ENCODE results near the gene NAPEPLD. TPM values are rescaled to one million over a fixed set of nuclear protein-coding genes. Genes with fewer than 3 reads are reported as not detected.
"Not testable (repeated sequence)": the region's sequence is repeated elsewhere in the genome, so short reads cannot be mapped to it uniquely, and the experiment has no call there.

Gene NAPEPLD
- total RNA-seq (6.6 and 6.7 TPM in 2 replicates), polyA plus RNA-seq (1.5 and 2.6 TPM in 2 replicates), polyA minus RNA-seq (5.8 and 7.3 TPM in 2 replicates), Bru-seq, nascent RNA (percentile 61 among the genes with signal in this experiment), BruChase-seq, experiment 1, labeled RNA remaining after a 6-hour chase (percentile 52 among the genes with signal in this experiment), BruChase-seq, experiment 2, labeled RNA remaining after a 2-hour chase (percentile 59 among the genes with signal in this experiment)
- polyA plus RNA-seq (2011; cell fraction: cytosol; rRNA removed) = 1.8 and 1.9 TPM in 2 replicates
- polyA plus RNA-seq (2011; cell fraction: nucleus; rRNA removed) = 6.3 and 10.5 TPM in 2 replicates
- polyA plus RNA-seq (2012) = 4.3 and 6.8 TPM in 2 replicates
- polyA minus RNA-seq (2011; cell fraction: cytosol; rRNA and poly(A)+ RNA removed) = 3.5 TPM
- 9.7 and 15.1 TPM in 2 replicates for polyA minus RNA-seq (2011; cell fraction: nucleus; rRNA and poly(A)+ RNA removed)
- long read RNA-seq, full-length matches to known transcripts = 2 of 9 reads
- long read RNA-seq, partial matches to known transcripts = 0 of 9 reads
- long read RNA-seq, other reads (novel, unspliced or antisense) = 7 of 9 reads

DNA sequence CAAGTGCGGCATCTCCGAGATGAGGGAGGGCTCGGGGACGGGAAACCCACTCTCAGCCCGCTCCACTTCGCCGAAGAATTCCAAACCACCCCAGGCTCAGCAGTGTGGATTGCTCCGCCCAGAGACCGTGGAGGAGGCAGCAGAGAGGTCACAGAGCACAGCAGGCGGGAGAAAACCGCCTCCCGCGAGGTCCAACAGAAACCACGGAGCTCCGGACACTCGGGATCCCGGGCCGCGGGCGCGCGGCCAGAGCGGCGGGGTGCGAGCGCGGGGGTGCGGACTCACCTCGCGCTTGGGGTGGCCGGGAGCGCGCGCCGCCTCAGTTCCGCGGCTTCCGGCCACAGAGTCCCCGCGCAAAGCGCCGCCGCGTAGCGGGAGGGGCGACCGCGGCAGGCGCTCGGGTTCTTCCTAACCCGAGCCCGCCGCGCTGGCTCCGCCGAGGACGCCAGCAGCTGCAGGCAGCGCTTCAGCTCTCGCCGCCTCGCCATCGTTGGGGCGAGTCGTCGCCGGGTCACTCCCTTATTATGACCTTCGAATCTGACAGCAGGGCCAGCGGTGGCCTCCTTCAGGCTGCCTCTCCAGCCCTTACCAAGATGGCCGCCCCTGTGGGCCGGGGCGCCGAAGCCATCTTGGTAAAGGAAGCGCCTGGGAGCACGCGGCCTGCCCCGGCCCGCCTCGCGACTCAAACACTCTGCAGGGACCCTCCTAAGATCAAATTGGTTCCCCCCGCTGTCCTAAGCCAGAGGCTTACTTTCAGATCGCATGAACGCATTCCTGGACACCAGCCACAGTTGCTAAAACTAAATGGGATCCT, at the start of gene NAPEPLD:
TSS of gene NAPEPLD (minus strand) at position 106 of the 814 bp plus-strand sequence. CDS start 20,323 bp downstream, outside the sequence.
- TF ChIP-seq MYC (IDR thresholded peaks at IDR 0.05; ENCODE audit: low read depth, low read length) (peak; percentile 16), GATA2 (IDR thresholded peaks at IDR 0.05; ENCODE audit: insufficient read depth, insufficient read length, low read depth, low read length) (no peak), POLR2A (IDR thresholded peaks at IDR 0.05; ENCODE audit: low read depth, low read length) (peak; percentile 74), FOS (IDR thresholded peaks at IDR 0.05; ENCODE audit: borderline replicate concordance, insufficient read depth, low read length) (no peak), POLR2AphosphoS5 (IDR thresholded peaks at IDR 0.05; ENCODE audit: insufficient read depth, low read depth, low read length) (peak; percentile 86), JUN (IDR thresholded peaks at IDR 0.05; ENCODE audit: borderline replicate concordance, insufficient read depth, insufficient read length, low read depth) (no peak), EZH2 (IDR thresholded peaks at IDR 0.05; ENCODE audit: borderline replicate concordance, low read depth, low read length, severe bottlenecking) (no peak)
- TF ChIP-seq, protein P1, sequence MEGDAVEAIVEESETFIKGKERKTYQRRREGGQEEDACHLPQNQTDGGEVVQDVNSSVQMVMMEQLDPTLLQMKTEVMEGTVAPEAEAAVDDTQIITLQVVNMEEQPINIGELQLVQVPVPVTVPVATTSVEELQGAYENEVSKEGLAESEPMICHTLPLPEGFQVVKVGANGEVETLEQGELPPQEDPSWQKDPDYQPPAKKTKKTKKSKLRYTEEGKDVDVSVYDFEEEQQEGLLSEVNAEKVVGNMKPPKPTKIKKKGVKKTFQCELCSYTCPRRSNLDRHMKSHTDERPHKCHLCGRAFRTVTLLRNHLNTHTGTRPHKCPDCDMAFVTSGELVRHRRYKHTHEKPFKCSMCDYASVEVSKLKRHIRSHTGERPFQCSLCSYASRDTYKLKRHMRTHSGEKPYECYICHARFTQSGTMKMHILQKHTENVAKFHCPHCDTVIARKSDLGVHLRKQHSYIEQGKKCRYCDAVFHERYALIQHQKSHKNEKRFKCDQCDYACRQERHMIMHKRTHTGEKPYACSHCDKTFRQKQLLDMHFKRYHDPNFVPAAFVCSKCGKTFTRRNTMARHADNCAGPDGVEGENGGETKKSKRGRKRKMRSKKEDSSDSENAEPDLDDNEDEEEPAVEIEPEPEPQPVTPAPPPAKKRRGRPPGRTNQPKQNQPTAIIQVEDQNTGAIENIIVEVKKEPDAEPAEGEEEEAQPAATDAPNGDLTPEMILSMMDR (IDR thresholded peaks at IDR 0.05; ENCODE audit: extremely low read depth in 1 of 2, insufficient read depth in 1 of 2, low read depth in 1 of 2, low read length in 2 of 2) = no peak
- TF ChIP-seq, protein P2, sequence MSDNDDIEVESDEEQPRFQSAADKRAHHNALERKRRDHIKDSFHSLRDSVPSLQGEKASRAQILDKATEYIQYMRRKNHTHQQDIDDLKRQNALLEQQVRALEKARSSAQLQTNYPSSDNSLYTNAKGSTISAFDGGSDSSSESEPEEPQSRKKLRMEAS (IDR thresholded peaks at IDR 0.05; ENCODE audit: insufficient read depth, insufficient read length) = no peak
- Histone ChIP-seq H3K4me3 (replicated peaks in 1 of 3; ENCODE audit: insufficient read depth in 1 of 3, low read depth in 1 of 3, low read length in 3 of 3) (peak within 1 kb of the TSS; percentile 67 to 95 (median 94)), H3K4me1 (ENCODE audit: control insufficient read depth, extremely low read depth, insufficient read depth, low read length) (peaks cover 10% of the 10 kb centered on the region), H3K9me1 (replicated peaks; ENCODE audit: control insufficient read depth, extremely low read depth, insufficient read depth, low read length) (no peaks in the 10 kb centered on the region), H3K27me3 (ENCODE audit: control insufficient read depth in 2 of 2, insufficient read depth in 2 of 2, low read length in 2 of 2) (no peaks in the 10 kb centered on the region), H3K79me2 (ENCODE audit: control insufficient read depth, insufficient read depth, low read length) (peaks cover 31% of the 10 kb centered on the region), H3K4me2 (ENCODE audit: insufficient read depth, low read length) (peak within 1 kb of the TSS; percentile 95), H3K27ac (ENCODE audit: insufficient read depth, low read depth, low read length) (peak within 1 kb of the TSS; percentile 70), H3K36me3 (ENCODE audit: control insufficient read depth in 2 of 2, extremely low read depth in 1 of 2, insufficient read depth in 2 of 2, low read length in 2 of 2) (no peaks in the 10 kb centered on the region), H4K20me1 (replicated peaks; ENCODE audit: control insufficient read depth, extremely low read depth, insufficient read depth, low read length) (no peaks in the 10 kb centered on the region), H2AFZ (ENCODE audit: low read depth, low read length) (peak within 1 kb of the TSS; percentile 89), H3K9ac (replicated peaks; ENCODE audit: extremely low read depth, insufficient read depth, low read length) (peak within 1 kb of the TSS; percentile 88), H3K9me3 (replicated peaks; ENCODE audit: control insufficient read depth, insufficient read depth, low read length) (no peaks in the 10 kb centered on the region)
- dilution Hi-C loops (cut with MboI; ENCODE audit: extremely low pct_ligation_motif_present, low sequenced_read_pairs) = no loop called here
- ChIA-PET CTCF (interaction anchor here (1.2 kb wide), 1 partner anchor 74 kb away, joined by 5 read pairs; the partner anchor contains the start of genes ARMC10 and FBXL13), POLR2A (no interaction called here)
- FAIRE-seq (peak; percentile 69), DNase-seq (ENCODE audit: low read depth, low spot score) (peak; percentile 90)
- intact Hi-C loops (cut with micrococcal nuclease) = loop anchor here (1.0 to 2.0 kb wide), 2 partner anchors 75 to 400 kb away; partner anchors contain the start of genes FAM185A and FBXL13
- no TSS peak for BruUV-seq (replicated peaks)

DNA sequence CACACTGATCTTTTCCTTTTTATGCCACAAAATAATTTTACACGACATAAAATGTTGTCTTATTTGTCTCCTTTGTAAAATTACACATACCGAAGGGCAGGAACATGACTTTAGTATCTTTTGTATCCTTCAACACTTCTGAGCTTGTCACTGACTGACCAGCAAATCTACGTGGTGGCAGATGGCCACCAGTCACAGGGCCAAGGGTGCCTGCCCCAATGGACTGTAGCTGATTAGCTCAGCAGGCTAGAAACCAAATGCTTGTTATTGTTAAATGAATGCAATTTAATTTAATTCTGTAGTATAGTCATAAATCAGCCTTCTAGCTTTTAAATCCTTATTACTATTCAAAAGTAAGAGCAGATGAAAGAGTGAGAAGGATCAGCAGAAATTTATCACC, 49.2 kb upstream of the NAPEPLD start:
- H3K9me1 ChIP-seq (replicated peaks; ENCODE audit: control insufficient read depth, extremely low read depth, insufficient read depth, low read length); H3K79me2 ChIP-seq (ENCODE audit: control insufficient read depth, insufficient read depth, low read length); CTCF ChIA-PET; H3K9me3 ChIP-seq (replicated peaks; ENCODE audit: control insufficient read depth, insufficient read depth, low read length); H3K4me1 ChIP-seq (ENCODE audit: control insufficient read depth, extremely low read depth, insufficient read depth, low read length); H3K4me2 ChIP-seq (ENCODE audit: insufficient read depth, low read length); FAIRE-seq; H2AFZ ChIP-seq (ENCODE audit: low read depth, low read length); H3K9ac ChIP-seq (replicated peaks; ENCODE audit: extremely low read depth, insufficient read depth, low read length); H3K36me3 ChIP-seq (ENCODE audit: control insufficient read depth in 2 of 2, extremely low read depth in 1 of 2, insufficient read depth in 2 of 2, low read length in 2 of 2); DNase-seq (ENCODE audit: low read depth, low spot score); H3K4me3 ChIP-seq (replicated peaks in 1 of 3; ENCODE audit: insufficient read depth in 1 of 3, low read depth in 1 of 3, low read length in 3 of 3); intact Hi-C loops (cut with micrococcal nuclease); H3K27ac ChIP-seq (ENCODE audit: insufficient read depth, low read depth, low read length); H4K20me1 ChIP-seq (replicated peaks; ENCODE audit: control insufficient read depth, extremely low read depth, insufficient read depth, low read length); BruUV-seq (replicated peaks); H3K27me3 ChIP-seq (ENCODE audit: control insufficient read depth in 2 of 2, insufficient read depth in 2 of 2, low read length in 2 of 2); dilution Hi-C loops (cut with MboI; ENCODE audit: extremely low pct_ligation_motif_present, low sequenced_read_pairs); POLR2A ChIA-PET: not testable (repeated sequence)

All from endothelial cell of umbilical vein (primary cell).